ENCODE measurements around the gene ALKBH3. TPM values are rescaled to one million over a fixed set of nuclear protein-coding genes. Genes with fewer than 3 reads are reported as not detected.

The ALKBH3 gene
- total RNA-seq, 6 experiments from 2014 or later = 24.0 to 35.9 (median 31.5) TPM

GRCh38 chr11:43969543-43969942 is 88.9 kb downstream of the ALKBH3 start:
- Mint-ChIP-seq H3K4me3 (no peak overlapping the region), H3K36me3 (ENCODE audit: low read depth) (peaks cover 4% of the 10 kb centered on the region), H3K27ac (no peak overlapping the region), H3K9me3 (peaks cover 13% of the 10 kb centered on the region), H3K27me3 (ENCODE audit: insufficient read depth) (peaks cover 24% of the 10 kb centered on the region), H3K4me1 (ENCODE audit: low read depth) (no peaks in the 10 kb centered on the region)
- TF ChIP-seq CTCF (IDR thresholded peaks at IDR 0.05) = no peak
- no peak for DNase-seq

Other genes starting within 250 kb of the ALKBH3 start
- 100 to 1,000 TPM in 3 of 6 experiments, 10 to 100 TPM in 3; 89.1 to 119 (median 99.0) TPM for gene HSD17B12, start 200.1 kb upstream of the ALKBH3 start, total RNA-seq (2021; fragmentation: NEBNext Ultra II Directional; extraction: Animal tissue kit (Norgen Biotek cat#: 25700))
- under 1 TPM; 0.23 to 0.37 (median 0.33) TPM for gene C11orf96, start 61.8 kb downstream of the ALKBH3 start, total RNA-seq (2021; fragmentation: NEBNext Ultra II Directional; extraction: Animal tissue kit (Norgen Biotek cat#: 25700))
- not detected for gene ACCSL, start 167.2 kb downstream of the ALKBH3 start, total RNA-seq (2021; fragmentation: NEBNext Ultra II Directional; extraction: Animal tissue kit (Norgen Biotek cat#: 25700))
- 1 to 10 TPM; 3.9 to 5.4 (median 4.8) TPM for gene ACCS, start 185.4 kb downstream of the ALKBH3 start, total RNA-seq (2021; fragmentation: NEBNext Ultra II Directional; extraction: Animal tissue kit (Norgen Biotek cat#: 25700))
- 100 to 1,000 TPM; 105 to 130 (median 118) TPM for gene EXT2, start 214.8 kb downstream of the ALKBH3 start, total RNA-seq (2021; fragmentation: NEBNext Ultra II Directional; extraction: Animal tissue kit (Norgen Biotek cat#: 25700))

Measured in HFFc6 (cell line).